ENCODE measurements around the gene ASB4. TPM values are rescaled to one million over a fixed set of nuclear protein-coding genes. Genes with fewer than 3 reads are reported as not detected.

The ASB4 gene
- total RNA-seq, 1 donor from 2014 or later: 0.11 TPM

GRCh38 chr7:95530881-95531280 is 45.1 kb downstream of the ASB4 start:
- H3K4me3 ChIP-seq: no peak overlapping the region
- no peaks in the 10 kb centered on the region for H3K27me3 ChIP-seq
- intact Hi-C loops (cut with DNase I): no loop called here
- no peak for DNase-seq (ENCODE audit: low spot score in 2 of 2)
- H3K9me3 ChIP-seq: no peaks in the 10 kb centered on the region
- H3K27ac ChIP-seq: no peak overlapping the region
- H3K36me3 ChIP-seq: no peaks in the 10 kb centered on the region
- TF ChIP-seq CTCF (IDR thresholded peaks at IDR 0.05): no peak
- H3K4me1 ChIP-seq: no peaks in the 10 kb centered on the region

GRCh38 chr7:95531605-95532219 is 46.0 kb downstream of the ASB4 start:
- Histone ChIP-seq H3K4me1 (no peaks in the 10 kb centered on the region), H3K36me3 (no peaks in the 10 kb centered on the region), H3K9me3 (no peaks in the 10 kb centered on the region), H3K27me3 (no peaks in the 10 kb centered on the region), H3K4me3 (no peak overlapping the region), H3K27ac (no peak overlapping the region)
- intact Hi-C loops (cut with DNase I): no loop called here
- DNase-seq (ENCODE audit: low spot score in 2 of 2): no peak
- no peak for TF ChIP-seq CTCF (IDR thresholded peaks at IDR 0.05)

- Histone ChIP-seq H3K9me3 (no peaks in the 10 kb centered on the region), H3K4me1 (no peaks in the 10 kb centered on the region), H3K36me3 (no peaks in the 10 kb centered on the region), H3K4me3 (no peak overlapping the region), H3K27me3 (no peaks in the 10 kb centered on the region), H3K27ac (no peak overlapping the region)
- no peak for DNase-seq (ENCODE audit: low spot score in 2 of 2)
- TF ChIP-seq CTCF (IDR thresholded peaks at IDR 0.05): no peak
- intact Hi-C loops (cut with DNase I): no loop called here
These were observed 49.1 kb downstream of the ASB4 start for GRCh38 chr7:95534796-95535195.

- H3K4me1 ChIP-seq: no peaks in the 10 kb centered on the region
- no peak overlapping the region for H3K27ac ChIP-seq
- no peaks in the 10 kb centered on the region for H3K36me3 ChIP-seq
- no peak overlapping the region for H3K4me3 ChIP-seq
- no peaks in the 10 kb centered on the region for H3K27me3 ChIP-seq
- intact Hi-C loops (cut with DNase I): no loop called here
- TF ChIP-seq CTCF (IDR thresholded peaks at IDR 0.05): no peak
- DNase-seq (ENCODE audit: low spot score in 2 of 2): no peak
- no peaks in the 10 kb centered on the region for H3K9me3 ChIP-seq
These were observed 49.9 kb downstream of the ASB4 start for GRCh38 chr7:95535662-95536061.

- no peak overlapping the region for H3K4me3 ChIP-seq
- no peaks in the 10 kb centered on the region for H3K36me3 ChIP-seq
- H3K27ac ChIP-seq: no peak overlapping the region
- no peaks in the 10 kb centered on the region for H3K27me3 ChIP-seq
- no peaks in the 10 kb centered on the region for H3K9me3 ChIP-seq
- H3K4me1 ChIP-seq: no peaks in the 10 kb centered on the region
- DNase-seq (ENCODE audit: low spot score in 2 of 2): no peak
- intact Hi-C loops (cut with DNase I): no loop called here
- TF ChIP-seq CTCF (IDR thresholded peaks at IDR 0.05): no peak
These were observed 51.0 kb downstream of the ASB4 start for GRCh38 chr7:95536656-95537311.

All from ascending aorta (tissue), 2 donors.